Fibroblast of the aortic adventitia (primary cell): Measurements from ENCODE around the gene NELL1. TPM values are rescaled to one million over a fixed set of nuclear protein-coding genes. Genes with fewer than 3 reads are reported as not detected.

Experiments used
- DNase-seq: peaks from one replicate; pipeline ENCODE4 v3.0.0-alpha.2; 2010; ENCODE audit warnings: low read depth
- H3K4me3 ChIP-seq: 2 replicates; pipeline ENCODE4 v1.5.1; 2011; ENCODE audit warnings: low read depth, mild to moderate bottlenecking, control low read depth, low read length, moderate library complexity
- total RNA-seq: library from RNA; depleted of rRNA; stranded (reverse); fragments of >200 nt; gene quantifications from 2 replicates; pipeline ENCODE4 v1.2.3, GENCODE V29; 2012; ENCODE audit warnings: low replicate concordance
- TF ChIP-seq, protein P1 (sequence below): IDR thresholded peaks from 2 replicates; pipeline ENCODE4 v1.5.1; 2011; ENCODE audit warnings: mild to moderate bottlenecking, low read length, control low read depth, inconsistent platforms; ENCODE audit not compliant: insufficient read depth

The NELL1 gene
- total RNA-seq, 1 donor: not detected

DNA sequence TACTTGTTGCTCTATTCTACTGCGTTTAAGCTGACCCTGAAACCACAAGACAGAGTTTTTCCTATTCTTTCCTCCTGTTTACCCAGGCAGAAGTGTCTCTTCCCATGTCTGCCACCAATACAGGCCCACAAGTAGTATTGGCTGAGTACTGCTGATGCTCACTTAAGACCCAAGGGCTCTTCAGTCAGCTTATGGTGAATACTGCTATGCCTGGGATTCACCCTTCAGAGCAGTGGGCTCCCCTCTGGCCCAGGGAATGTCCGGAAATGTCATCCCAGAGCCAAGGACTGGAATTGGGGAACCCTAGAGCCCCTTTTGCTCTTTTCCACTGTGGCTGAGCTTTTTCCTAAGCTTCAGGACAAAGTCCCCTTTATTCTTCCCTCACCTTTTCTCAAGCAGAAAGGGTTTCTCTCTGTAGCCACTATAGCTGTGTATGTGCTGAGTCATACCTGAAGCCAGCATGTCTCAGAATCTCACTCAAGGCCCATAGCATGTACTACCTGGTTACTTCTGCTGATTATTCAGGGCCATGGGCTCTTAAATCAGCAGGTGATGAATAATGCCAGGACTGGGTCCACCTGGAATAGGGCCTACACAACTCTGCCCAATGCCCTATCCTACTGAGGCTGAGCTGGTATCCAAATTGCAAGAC is 777.7 kb downstream of the NELL1 start:
- no peak for DNase-seq
- TF ChIP-seq, protein P1, sequence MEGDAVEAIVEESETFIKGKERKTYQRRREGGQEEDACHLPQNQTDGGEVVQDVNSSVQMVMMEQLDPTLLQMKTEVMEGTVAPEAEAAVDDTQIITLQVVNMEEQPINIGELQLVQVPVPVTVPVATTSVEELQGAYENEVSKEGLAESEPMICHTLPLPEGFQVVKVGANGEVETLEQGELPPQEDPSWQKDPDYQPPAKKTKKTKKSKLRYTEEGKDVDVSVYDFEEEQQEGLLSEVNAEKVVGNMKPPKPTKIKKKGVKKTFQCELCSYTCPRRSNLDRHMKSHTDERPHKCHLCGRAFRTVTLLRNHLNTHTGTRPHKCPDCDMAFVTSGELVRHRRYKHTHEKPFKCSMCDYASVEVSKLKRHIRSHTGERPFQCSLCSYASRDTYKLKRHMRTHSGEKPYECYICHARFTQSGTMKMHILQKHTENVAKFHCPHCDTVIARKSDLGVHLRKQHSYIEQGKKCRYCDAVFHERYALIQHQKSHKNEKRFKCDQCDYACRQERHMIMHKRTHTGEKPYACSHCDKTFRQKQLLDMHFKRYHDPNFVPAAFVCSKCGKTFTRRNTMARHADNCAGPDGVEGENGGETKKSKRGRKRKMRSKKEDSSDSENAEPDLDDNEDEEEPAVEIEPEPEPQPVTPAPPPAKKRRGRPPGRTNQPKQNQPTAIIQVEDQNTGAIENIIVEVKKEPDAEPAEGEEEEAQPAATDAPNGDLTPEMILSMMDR: no peak
- no peak overlapping the region for H3K4me3 ChIP-seq

DNA sequence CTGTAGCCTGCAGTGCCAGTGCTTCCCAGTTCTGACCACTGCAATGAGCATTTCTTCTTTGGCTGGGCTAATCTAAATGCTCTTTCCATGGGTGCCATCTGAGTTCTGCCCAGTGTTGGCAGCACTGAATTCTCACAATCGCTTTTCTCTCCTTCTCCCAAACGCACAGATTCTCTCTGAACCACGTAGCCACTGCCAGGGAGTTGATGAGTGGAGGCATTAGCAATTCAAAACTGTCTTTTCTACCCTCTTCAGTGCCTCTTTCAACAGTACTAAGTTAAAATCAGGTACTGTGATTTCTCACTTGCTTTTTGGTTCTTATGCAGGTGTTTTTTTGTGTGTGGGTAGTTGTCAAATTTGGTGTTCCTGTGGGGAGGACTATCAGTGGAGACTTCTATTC is 778.5 kb downstream of the NELL1 start:
- no peak for DNase-seq

DNA sequence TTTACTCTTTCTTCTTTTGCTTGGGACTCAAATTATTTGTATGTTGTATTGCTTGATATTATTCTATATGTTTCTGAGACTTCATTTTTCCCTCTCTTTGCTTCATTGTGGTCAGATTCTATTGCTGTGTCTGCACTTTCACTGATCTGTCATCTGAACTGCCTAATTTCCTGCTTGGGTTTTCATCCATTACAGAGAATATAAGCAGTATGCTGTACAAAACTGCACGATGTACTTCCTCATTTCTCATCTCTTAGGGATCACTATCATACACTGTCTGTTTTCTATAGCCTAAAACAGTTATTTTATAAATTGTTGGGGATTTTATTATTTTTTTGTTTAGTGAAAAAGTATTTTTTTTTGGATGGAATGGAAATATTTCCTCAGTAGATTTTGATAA is 786.8 kb downstream of the NELL1 start:
- no peak for DNase-seq
- H3K4me3 ChIP-seq: no peak overlapping the region
- TF ChIP-seq, protein P1: no peak

More for the DNA sequence above, 778.5 kb downstream of the NELL1 start:
- H3K4me3 ChIP-seq: no peak overlapping the region
- TF ChIP-seq, protein P1: no peak

DNA sequence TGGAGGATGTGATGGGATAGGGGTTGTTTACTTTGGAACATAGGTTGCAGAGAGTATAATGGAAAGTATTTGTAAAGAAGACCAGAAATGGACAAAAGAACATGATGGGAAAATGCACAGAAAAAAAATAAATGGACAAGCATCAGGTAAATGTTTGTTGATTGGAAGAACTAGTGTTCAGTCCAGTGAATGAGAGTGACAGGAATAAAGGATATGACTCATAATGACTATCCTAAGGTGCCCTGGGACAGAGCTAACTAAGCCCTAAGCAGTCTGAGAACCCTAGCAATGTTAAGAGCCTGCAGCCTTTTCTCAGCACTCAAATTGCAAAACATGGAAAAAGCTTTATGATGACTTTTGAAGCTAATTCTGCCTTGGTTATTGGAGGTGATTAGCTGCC is 790.7 kb downstream of the NELL1 start:
- no peak for DNase-seq
- no peak overlapping the region for H3K4me3 ChIP-seq
- TF ChIP-seq, protein P1: no peak

DNA sequence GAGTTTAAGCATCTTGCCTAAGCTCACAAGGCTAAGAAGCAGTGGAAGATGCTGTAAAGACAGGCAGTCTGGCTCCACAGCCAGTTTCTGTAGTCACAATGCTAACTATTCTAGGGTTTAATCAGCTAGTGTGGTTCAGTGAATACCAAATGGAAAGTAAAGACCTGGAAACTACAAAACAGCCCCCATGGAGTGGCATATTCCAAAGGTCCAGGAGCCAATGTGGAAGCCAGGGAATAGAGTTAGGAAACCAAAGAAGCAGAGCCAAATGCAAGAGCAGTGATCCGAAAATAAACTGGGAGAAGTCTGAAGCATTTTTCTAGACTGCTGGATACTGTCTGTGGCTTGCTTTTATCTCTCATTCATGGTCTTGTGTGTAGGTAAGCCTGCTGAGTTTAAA is 792.3 kb downstream of the NELL1 start:
- TF ChIP-seq, protein P1: no peak
- DNase-seq: no peak
- no peak overlapping the region for H3K4me3 ChIP-seq

DNA sequence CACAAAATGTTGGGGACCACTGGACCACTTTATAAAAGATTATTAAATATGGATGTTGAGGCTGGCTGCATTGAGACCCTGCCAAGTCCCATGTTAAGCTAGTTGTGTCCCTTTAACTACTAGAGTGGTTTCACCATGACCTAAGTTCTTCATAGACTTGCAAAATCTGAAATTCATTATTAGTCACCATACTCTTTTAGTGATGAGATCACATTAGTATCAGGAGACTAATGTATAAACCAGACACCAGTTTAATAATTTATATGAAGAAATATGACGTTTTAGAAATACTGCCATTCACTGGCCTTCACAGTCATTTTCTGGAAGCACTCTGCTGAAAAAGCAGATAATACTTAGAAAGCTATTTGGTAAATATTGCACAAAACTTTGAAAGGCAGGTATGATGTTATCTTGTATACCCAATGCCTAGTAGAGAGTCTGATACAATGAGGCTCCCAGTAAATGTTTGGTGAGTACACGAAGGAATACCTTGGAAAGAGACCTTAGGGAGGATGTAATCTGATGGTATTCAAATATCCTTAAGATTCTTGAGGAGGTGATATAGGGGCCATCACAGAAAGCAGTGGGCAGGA is 795.3 kb downstream of the NELL1 start:
- TF ChIP-seq, protein P1: no peak
- no peak overlapping the region for H3K4me3 ChIP-seq
- no peak for DNase-seq

DNA sequence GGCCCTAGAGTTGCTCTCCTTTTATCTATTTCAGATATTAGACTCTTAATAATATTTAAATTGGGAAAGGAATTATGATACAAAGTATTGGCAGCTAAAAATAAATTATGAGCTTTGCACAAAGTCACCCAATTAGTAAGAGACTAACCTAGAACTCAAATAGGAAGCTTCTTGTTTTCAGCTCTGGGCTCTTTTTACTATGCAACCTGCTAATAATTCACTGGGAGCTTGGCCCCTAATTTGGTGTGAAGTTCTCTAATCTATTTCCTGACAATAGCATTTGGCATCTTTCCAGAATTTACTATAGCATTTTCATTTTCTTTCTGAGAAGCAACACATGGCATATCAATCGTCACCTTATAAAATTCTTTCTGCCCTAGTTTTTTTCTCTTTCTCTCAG is 795.8 kb downstream of the NELL1 start:
- TF ChIP-seq, protein P1: no peak
- H3K4me3 ChIP-seq: no peak overlapping the region
- no peak for DNase-seq
